HepG2 (cell line): ENCODE measurements around the gene PTPRU. TPM values are rescaled to one million over a fixed set of nuclear protein-coding genes. Genes with fewer than 3 reads are reported as not detected.

Experiments used
- BCLAF1 ChIP-seq: fragments of 450-650 bp; IDR thresholded peaks from 2 replicates; pipeline ENCODE4 v1.6.1; 2017; ENCODE audit warnings: mild to moderate bottlenecking
- CCAR2 ChIP-seq: fragments of 200-400 bp; formaldehyde crosslinking; optimal IDR thresholded peaks from 2 replicates; pipeline ENCODE3; 2018; ENCODE audit warnings: low read depth, mild to moderate bottlenecking, low read length, moderate library complexity
- EP300 ChIP-seq, 3 experiments: sonication (generic) in 1 of 3; formaldehyde crosslinking in 1 of 3; IDR thresholded peaks; 2 replicates each; pipeline versions ENCODE4 v1.5.1 to v1.6.1; 2011 to 2020; ENCODE audit warnings: low read depth in 2 of 3, low read length in 2 of 3, borderline replicate concordance in 1 of 3, improper control_type of control experiment in 1 of 3, mild to moderate bottlenecking in 1 of 3, missing genetic modification reagents in 1 of 3, moderate library complexity in 1 of 3
- ETS1 ChIP-seq: sonication (generic); formaldehyde crosslinking; IDR thresholded peaks from 2 replicates; pipeline ENCODE4 v1.4.0; 2020; ENCODE audit warnings: missing genetic modification reagents
- MBD4 ChIP-seq: IDR thresholded peaks from 2 replicates; pipeline ENCODE4 v1.6.1; 2012; ENCODE audit warnings: low read length, inconsistent platforms, borderline replicate concordance
- MIER3 ChIP-seq: IDR thresholded peaks from 2 replicates; pipeline ENCODE4 v1.6.1; 2016; ENCODE audit warnings: missing compliant biosample characterization, borderline replicate concordance
- MYC ChIP-seq: sonication (generic); formaldehyde crosslinking; IDR thresholded peaks from 2 replicates; pipeline ENCODE4 v1.9.0; 2021; ENCODE audit warnings: missing genetic modification reagents, borderline replicate concordance
- POLR2G ChIP-seq: fragments of 200-400 bp; formaldehyde crosslinking; IDR thresholded peaks from 2 replicates; pipeline ENCODE4 v1.6.1; 2018; ENCODE audit warnings: mild to moderate bottlenecking, low read depth, low read length, moderate library complexity
- PRDM15 ChIP-seq: sonication (generic); formaldehyde crosslinking; IDR thresholded peaks from 2 replicates; pipeline ENCODE4 v1.4.0; 2020; ENCODE audit warnings: missing genetic modification reagents
- ZBTB43 ChIP-seq: sonication (generic); formaldehyde crosslinking; conservative IDR thresholded peaks from 2 replicates; pipeline ENCODE4 v1.4.0; 2020; ENCODE audit warnings: missing genetic modification reagents
- ZFYVE20 ChIP-seq: sonication (generic); formaldehyde crosslinking; IDR thresholded peaks from 2 replicates; pipeline ENCODE4 v1.8.0; 2023; ENCODE audit warnings: low read depth, mild to moderate bottlenecking, moderate library complexity, missing genetic modification reagents, borderline replicate concordance
- ZNF18 ChIP-seq: sonication (generic); formaldehyde crosslinking; IDR thresholded peaks from 2 replicates; pipeline ENCODE4 v1.8.0; 2022; ENCODE audit warnings: mild to moderate bottlenecking, missing genetic modification reagents; ENCODE audit not compliant: insufficient replicate concordance
- ZNF350 ChIP-seq: sonication (generic); formaldehyde crosslinking; IDR thresholded peaks from 2 replicates; pipeline ENCODE4 v1.4.0; 2020; ENCODE audit warnings: mild to moderate bottlenecking, low read depth, missing genetic modification reagents, borderline replicate concordance
- ZNF44 ChIP-seq: sonication (generic); formaldehyde crosslinking; IDR thresholded peaks from 2 replicates; pipeline ENCODE4 v1.5.1; 2020; ENCODE audit warnings: mild to moderate bottlenecking, missing genetic modification reagents
- ZNF549 ChIP-seq: sonication (generic); formaldehyde crosslinking; IDR thresholded peaks from 2 replicates; pipeline ENCODE4 v1.5.0; 2020; ENCODE audit warnings: missing genetic modification reagents
- ZNF597 ChIP-seq: sonication (generic); formaldehyde crosslinking; IDR thresholded peaks from 2 replicates; pipeline ENCODE4 v1.5.0; 2020; ENCODE audit warnings: missing genetic modification reagents
- ZNF768 ChIP-seq: sonication (generic); formaldehyde crosslinking; IDR thresholded peaks from 2 replicates; pipeline ENCODE4 v1.4.0; 2020; ENCODE audit warnings: missing genetic modification reagents
- polyA plus RNA-seq, 8 experiments: library from polyadenylated mRNA; depleted of rRNA in 3 of 8; stranded (reverse) in 7 of 8; unstranded in 1 of 8; fragments of >200 nt; fragmentation: Illumina TruSeq in 4 of 8; extraction: Trizol in 4 of 8; gene quantifications; 2 replicates each; pipeline versions ENCODE4 v1.2.1 to v1.2.3, GENCODE V29; 2011 to 2016; ENCODE audit warnings: low read depth in 4 of 8, missing spikeins in 1 of 8, mixed read lengths in 1 of 8; ENCODE audit not compliant: insufficient read depth in 1 of 8
- total RNA-seq, 5 experiments: library from RNA; depleted of rRNA; stranded (reverse); fragments of >200 nt; fragmentation: Illumina TruSeq; extraction: Trizol; gene quantifications; 2 replicates each; pipeline ENCODE4 v1.2.3, GENCODE V29; 2016; ENCODE audit warnings: low read depth in 1 of 5

PTPRU gene
- total and polyA plus RNA-seq, 2 of the 13 experiments (the other 11 are each of a cell fraction or from before 2014, with no cell fraction given) = 21.6 to 22.3 TPM

- no peak for TF ChIP-seq ZNF18 (CRISPR knock-in tag)
- TF ChIP-seq ZNF597 = no peak
- no peak for TF ChIP-seq CCAR2
- TF ChIP-seq POLR2G = peak; percentile 34; the same call in 1 of the 2 replicates
- TF ChIP-seq ZNF350 (CRISPR knock-in tag) = no peak
- peak; percentile 29; the same call in 1 of the 2 replicates for TF ChIP-seq ZNF768 (CRISPR knock-in tag)
- no peak for TF ChIP-seq ZNF549 (CRISPR knock-in tag)
- no peak for TF ChIP-seq ZFYVE20 (CRISPR knock-in tag)
- peak; percentile 74 for TF ChIP-seq ZBTB43 (CRISPR knock-in tag)
- no peak for TF ChIP-seq PRDM15 (CRISPR knock-in tag)
- TF ChIP-seq ZNF44 (CRISPR knock-in tag) = no peak
- TF ChIP-seq MIER3 (CRISPR knock-in tag) = no peak
- TF ChIP-seq MYC (CRISPR knock-in tag) = 0 out of 2 replicates have a peak, but pooled peaks have one; percentile 18
- no peak for TF ChIP-seq MBD4
- no peak for TF ChIP-seq ETS1
- peak in 1 of 2 experiments; percentile 5; a peak in 1 of 4 replicates for TF ChIP-seq EP300 (IDR thresholded peaks at IDR 0.05; ENCODE audit: low read depth in 2 of 2, low read length in 2 of 2)
- TF ChIP-seq EP300 (CRISPR knock-in tag; IDR thresholded peaks at IDR 0.05; ENCODE audit: borderline replicate concordance) = no peak
- TF ChIP-seq BCLAF1 = no peak
Observed at GRCh38 chr1:29239142-29239541, 2.8 kb downstream of the PTPRU start (continued).
